K562 (cell line): ENCODE measurements around the gene PCNX3. TPM values are rescaled to one million over a fixed set of nuclear protein-coding genes. Genes with fewer than 3 reads are reported as not detected.

ENCODE experiments used
- HLTF ChIP-seq: fragments of 450-650 bp; IDR thresholded peaks from 2 replicates; pipeline ENCODE4 v1.6.1; 2016
- HSF4 ChIP-seq: fragments of 250-450 bp; sonication (Bioruptor Pico); IDR thresholded peaks from 2 replicates; pipeline ENCODE4 v2.1.2; 2022; ENCODE audit warnings: mild to moderate bottlenecking, moderate library complexity, borderline replicate concordance
- MTA3 ChIP-seq: fragments of 450-650 bp; formaldehyde crosslinking; IDR thresholded peaks from 2 replicates; pipeline ENCODE4 v1.6.1; 2017; ENCODE audit warnings: mild to moderate bottlenecking, borderline replicate concordance
- NONO ChIP-seq, 2 experiments: fragments of 200-400 bp in 1 of 2; fragments of 450-650 bp in 1 of 2; formaldehyde crosslinking in 1 of 2; IDR thresholded peaks; 2 replicates each; pipeline ENCODE4 v1.6.1; 2017; ENCODE audit warnings: low read depth in 2 of 2, mild to moderate bottlenecking in 2 of 2, moderate library complexity in 2 of 2, low read length in 1 of 2
- POLR2A ChIP-seq: fragments of 450-650 bp; conservative IDR thresholded peaks from 2 replicates; pipeline ENCODE4 v1.6.1; 2016
- RB1 ChIP-seq: fragments of 450-650 bp; IDR thresholded peaks from 2 replicates; pipeline ENCODE4 v1.6.1; 2017; ENCODE audit warnings: low read depth, mild to moderate bottlenecking
- SMARCA5 ChIP-seq: fragments of 450-650 bp; IDR thresholded peaks from 2 replicates; pipeline ENCODE4 v1.6.1; 2016
- SRF ChIP-seq, 2 experiments: fragments of 250-450, 450-650 bp in 1 of 2; sonication (Bioruptor Pico) in 1 of 2; sonication (generic) in 1 of 2; formaldehyde crosslinking; IDR thresholded peaks; 2 replicates each; pipeline versions ENCODE4 v1.5.0 to v1.5.1; 2020 to 2022; ENCODE audit warnings: mild to moderate bottlenecking in 1 of 2, missing genetic modification reagents in 1 of 2
- XRCC5 ChIP-seq: fragments of 200-400 bp; formaldehyde crosslinking; IDR thresholded peaks from 2 replicates; pipeline ENCODE4 v1.6.1; 2017; ENCODE audit warnings: low read depth, mild to moderate bottlenecking, low read length
- ZKSCAN1 ChIP-seq: fragments of 150-350 bp; IDR thresholded peaks from 2 replicates; pipeline ENCODE4 v1.6.1; 2016; ENCODE audit warnings: low read depth, low read length
- ZNF583 ChIP-seq: fragments of 250-450 bp; sonication (Bioruptor Pico); IDR thresholded peaks from 2 replicates; pipeline ENCODE4 v1.4.0; 2020
- polyA plus RNA-seq, 8 experiments: library from polyadenylated mRNA; depleted of rRNA in 4 of 8; stranded (reverse) in 5 of 8; unstranded in 3 of 8; fragments of >200 nt; fragmentation: Nextera tagmentation in 2 of 8; fragmentation: Illumina TruSeq in 1 of 8; extraction: Ambion mirVana in 2 of 8; extraction: Trizol in 1 of 8; gene quantifications; 2 replicates each; pipeline versions ENCODE4 v1.2.1 to v1.2.3, GENCODE V29; 2011 to 2014; ENCODE audit warnings: inconsistent platforms in 1 of 8, missing spikeins in 1 of 8
- total RNA-seq, 7 experiments: library from RNA; depleted of rRNA in 6 of 7; stranded (reverse); fragments of >200 nt in 6 of 7; fragmentation: Illumina TruSeq in 2 of 7; extraction: Trizol in 2 of 7; gene quantifications; 2 replicates each; pipeline versions ENCODE4 v1.2.1 to v1.2.3, GENCODE V29; 2011 to 2021; ENCODE audit warnings: low replicate concordance in 1 of 7
- TF ChIP-seq, protein P1 (sequence below): fragments of 450-650 bp; formaldehyde crosslinking; IDR thresholded peaks from 2 replicates; pipeline ENCODE4 v1.4.0; 2020; ENCODE audit warnings: mild to moderate bottlenecking, moderate library complexity
- TF ChIP-seq, protein P2 (sequence below): sonication (generic); formaldehyde crosslinking; IDR thresholded peaks from 2 replicates; pipeline ENCODE4 v1.8.0; 2022; ENCODE audit warnings: missing genetic modification reagents, mild to moderate bottlenecking, borderline replicate concordance
- TF ChIP-seq, protein P3 (sequence below): fragments of 150-350 bp; IDR thresholded peaks from 2 replicates; pipeline ENCODE4 v1.6.1; 2014; ENCODE audit warnings: low read depth, mild to moderate bottlenecking, low read length, borderline replicate concordance
- TF ChIP-seq, protein P4 (sequence below), 2 experiments: IDR thresholded peaks; 2 replicates each; pipeline ENCODE4 v1.6.1; 2012; ENCODE audit warnings: improper control_type of control experiment in 2 of 2, low read depth in 2 of 2, low read length in 2 of 2, borderline replicate concordance in 1 of 2
- TF ChIP-seq, protein P5 (sequence below): fragments of 250-450 bp; sonication (Bioruptor Pico); IDR thresholded peaks from 2 replicates; pipeline ENCODE4 v1.5.0; 2021

Gene PCNX3
- total and polyA plus RNA-seq, 9 of the 15 experiments (the other 6 are each of a cell fraction or from before 2014, with no cell fraction given) = 0.11 to 47.8 (median 12.8) TPM

DNA sequence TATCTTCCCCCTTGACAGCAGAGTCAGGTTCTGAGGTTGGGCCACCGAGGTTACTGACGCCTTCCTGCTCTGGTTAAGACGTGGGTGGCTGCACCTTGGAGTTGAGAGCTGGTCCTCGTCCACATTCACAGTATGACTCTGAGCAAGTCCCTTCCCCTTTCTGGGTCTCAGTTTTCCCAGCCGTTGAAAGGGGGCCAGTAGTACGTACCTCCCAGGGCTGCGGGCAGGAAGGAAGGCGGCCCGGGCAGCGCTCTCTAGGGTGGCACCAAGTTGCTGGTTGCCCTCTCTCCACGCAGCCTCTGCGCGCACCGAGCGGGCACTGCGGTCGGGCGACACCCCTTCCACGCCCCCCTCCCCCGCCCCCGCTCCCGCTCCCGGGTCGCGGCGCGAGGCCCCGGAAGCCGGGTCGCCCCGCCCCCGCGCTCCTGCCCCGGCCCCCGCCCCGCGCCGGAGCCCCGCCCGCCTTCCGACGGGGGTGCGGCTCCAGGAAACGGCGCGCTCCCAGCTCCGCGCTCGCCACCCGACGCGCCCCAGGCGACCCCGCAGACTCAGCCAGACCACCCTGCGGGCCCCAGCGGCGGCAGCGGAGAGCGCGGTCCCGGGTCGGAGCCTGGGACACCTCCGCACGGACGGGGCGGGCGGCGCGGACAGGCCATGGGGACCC is 39.9 kb upstream of the PCNX3 start, which contains the start of gene EHBP1L1 (continued):
- TF ChIP-seq, protein P1, sequence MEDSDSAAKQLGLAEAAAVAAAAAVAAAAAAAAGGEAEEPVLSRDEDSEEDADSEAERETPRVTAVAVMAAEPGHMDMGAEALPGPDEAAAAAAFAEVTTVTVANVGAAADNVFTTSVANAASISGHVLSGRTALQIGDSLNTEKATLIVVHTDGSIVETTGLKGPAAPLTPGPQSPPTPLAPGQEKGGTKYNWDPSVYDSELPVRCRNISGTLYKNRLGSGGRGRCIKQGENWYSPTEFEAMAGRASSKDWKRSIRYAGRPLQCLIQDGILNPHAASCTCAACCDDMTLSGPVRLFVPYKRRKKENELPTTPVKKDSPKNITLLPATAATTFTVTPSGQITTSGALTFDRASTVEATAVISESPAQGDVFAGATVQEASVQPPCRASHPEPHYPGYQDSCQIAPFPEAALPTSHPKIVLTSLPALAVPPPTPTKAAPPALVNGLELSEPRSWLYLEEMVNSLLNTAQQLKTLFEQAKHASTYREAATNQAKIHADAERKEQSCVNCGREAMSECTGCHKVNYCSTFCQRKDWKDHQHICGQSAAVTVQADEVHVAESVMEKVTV (CRISPR knock-in tag) = no peak
- TF ChIP-seq HSF4 (CRISPR knock-in tag) = no peak
- peak in 1 of 2 experiments; percentile 36; a peak in 1 of 4 replicates for TF ChIP-seq NONO (IDR thresholded peaks at IDR 0.05; ENCODE audit: low read depth in 2 of 2, low read length in 1 of 2)
- peak; percentile 9; the same call in 1 of the 2 replicates for TF ChIP-seq MTA3
- TF ChIP-seq SRF (CRISPR knock-in tag; IDR thresholded peaks at IDR 0.05) = 0 out of 4 replicates have a peak, but pooled peaks of 1 of the 2 experiments have one; percentile 6
- TF ChIP-seq, protein P2, sequence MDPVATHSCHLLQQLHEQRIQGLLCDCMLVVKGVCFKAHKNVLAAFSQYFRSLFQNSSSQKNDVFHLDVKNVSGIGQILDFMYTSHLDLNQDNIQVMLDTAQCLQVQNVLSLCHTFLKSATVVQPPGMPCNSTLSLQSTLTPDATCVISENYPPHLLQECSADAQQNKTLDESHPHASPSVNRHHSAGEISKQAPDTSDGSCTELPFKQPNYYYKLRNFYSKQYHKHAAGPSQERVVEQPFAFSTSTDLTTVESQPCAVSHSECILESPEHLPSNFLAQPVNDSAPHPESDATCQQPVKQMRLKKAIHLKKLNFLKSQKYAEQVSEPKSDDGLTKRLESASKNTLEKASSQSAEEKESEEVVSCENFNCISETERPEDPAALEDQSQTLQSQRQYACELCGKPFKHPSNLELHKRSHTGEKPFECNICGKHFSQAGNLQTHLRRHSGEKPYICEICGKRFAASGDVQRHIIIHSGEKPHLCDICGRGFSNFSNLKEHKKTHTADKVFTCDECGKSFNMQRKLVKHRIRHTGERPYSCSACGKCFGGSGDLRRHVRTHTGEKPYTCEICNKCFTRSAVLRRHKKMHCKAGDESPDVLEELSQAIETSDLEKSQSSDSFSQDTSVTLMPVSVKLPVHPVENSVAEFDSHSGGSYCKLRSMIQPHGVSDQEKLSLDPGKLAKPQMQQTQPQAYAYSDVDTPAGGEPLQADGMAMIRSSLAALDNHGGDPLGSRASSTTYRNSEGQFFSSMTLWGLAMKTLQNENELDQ (CRISPR knock-in tag) = no peak
- TF ChIP-seq SMARCA5 = peak; percentile 87; the same call in 1 of the 2 replicates
- TF ChIP-seq POLR2A = peak; percentile 61
- TF ChIP-seq, protein P3, sequence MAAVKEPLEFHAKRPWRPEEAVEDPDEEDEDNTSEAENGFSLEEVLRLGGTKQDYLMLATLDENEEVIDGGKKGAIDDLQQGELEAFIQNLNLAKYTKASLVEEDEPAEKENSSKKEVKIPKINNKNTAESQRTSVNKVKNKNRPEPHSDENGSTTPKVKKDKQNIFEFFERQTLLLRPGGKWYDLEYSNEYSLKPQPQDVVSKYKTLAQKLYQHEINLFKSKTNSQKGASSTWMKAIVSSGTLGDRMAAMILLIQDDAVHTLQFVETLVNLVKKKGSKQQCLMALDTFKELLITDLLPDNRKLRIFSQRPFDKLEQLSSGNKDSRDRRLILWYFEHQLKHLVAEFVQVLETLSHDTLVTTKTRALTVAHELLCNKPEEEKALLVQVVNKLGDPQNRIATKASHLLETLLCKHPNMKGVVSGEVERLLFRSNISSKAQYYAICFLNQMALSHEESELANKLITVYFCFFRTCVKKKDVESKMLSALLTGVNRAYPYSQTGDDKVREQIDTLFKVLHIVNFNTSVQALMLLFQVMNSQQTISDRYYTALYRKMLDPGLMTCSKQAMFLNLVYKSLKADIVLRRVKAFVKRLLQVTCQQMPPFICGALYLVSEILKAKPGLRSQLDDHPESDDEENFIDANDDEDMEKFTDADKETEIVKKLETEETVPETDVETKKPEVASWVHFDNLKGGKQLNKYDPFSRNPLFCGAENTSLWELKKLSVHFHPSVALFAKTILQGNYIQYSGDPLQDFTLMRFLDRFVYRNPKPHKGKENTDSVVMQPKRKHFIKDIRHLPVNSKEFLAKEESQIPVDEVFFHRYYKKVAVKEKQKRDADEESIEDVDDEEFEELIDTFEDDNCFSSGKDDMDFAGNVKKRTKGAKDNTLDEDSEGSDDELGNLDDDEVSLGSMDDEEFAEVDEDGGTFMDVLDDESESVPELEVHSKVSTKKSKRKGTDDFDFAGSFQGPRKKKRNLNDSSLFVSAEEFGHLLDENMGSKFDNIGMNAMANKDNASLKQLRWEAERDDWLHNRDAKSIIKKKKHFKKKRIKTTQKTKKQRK = no peak
- no peak for TF ChIP-seq ZNF583
- TF ChIP-seq HLTF = 0 out of 2 replicates have a peak, but pooled peaks have one; percentile 33
- TF ChIP-seq, protein P4, sequence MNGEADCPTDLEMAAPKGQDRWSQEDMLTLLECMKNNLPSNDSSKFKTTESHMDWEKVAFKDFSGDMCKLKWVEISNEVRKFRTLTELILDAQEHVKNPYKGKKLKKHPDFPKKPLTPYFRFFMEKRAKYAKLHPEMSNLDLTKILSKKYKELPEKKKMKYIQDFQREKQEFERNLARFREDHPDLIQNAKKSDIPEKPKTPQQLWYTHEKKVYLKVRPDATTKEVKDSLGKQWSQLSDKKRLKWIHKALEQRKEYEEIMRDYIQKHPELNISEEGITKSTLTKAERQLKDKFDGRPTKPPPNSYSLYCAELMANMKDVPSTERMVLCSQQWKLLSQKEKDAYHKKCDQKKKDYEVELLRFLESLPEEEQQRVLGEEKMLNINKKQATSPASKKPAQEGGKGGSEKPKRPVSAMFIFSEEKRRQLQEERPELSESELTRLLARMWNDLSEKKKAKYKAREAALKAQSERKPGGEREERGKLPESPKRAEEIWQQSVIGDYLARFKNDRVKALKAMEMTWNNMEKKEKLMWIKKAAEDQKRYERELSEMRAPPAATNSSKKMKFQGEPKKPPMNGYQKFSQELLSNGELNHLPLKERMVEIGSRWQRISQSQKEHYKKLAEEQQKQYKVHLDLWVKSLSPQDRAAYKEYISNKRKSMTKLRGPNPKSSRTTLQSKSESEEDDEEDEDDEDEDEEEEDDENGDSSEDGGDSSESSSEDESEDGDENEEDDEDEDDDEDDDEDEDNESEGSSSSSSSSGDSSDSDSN (IDR thresholded peaks at IDR 0.05; ENCODE audit: borderline replicate concordance in 1 of 2, low read depth in 2 of 2, low read length in 2 of 2) = no peak
- TF ChIP-seq XRCC5 = no peak
- 0 out of 2 replicates have a peak, but pooled peaks have one; percentile 16 for TF ChIP-seq ZKSCAN1
- TF ChIP-seq RB1 = peak; percentile 78
- TF ChIP-seq, protein P5, sequence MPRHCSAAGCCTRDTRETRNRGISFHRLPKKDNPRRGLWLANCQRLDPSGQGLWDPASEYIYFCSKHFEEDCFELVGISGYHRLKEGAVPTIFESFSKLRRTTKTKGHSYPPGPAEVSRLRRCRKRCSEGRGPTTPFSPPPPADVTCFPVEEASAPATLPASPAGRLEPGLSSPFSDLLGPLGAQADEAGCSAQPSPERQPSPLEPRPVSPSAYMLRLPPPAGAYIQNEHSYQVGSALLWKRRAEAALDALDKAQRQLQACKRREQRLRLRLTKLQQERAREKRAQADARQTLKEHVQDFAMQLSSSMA (CRISPR knock-in tag) = peak; percentile 67
